DMS79 (cell line): ENCODE measurements around the gene MPHOSPH8.
"Not testable (repeated sequence)": the region's sequence is repeated elsewhere in the genome, so short reads cannot be mapped to it uniquely, and the experiment has no call there.

Source experiments
- DNase-seq: peaks from one replicate; lab custom pipeline; 2025; lab: John Stamatoyannopoulos, UW

The MPHOSPH8 gene

DNA sequence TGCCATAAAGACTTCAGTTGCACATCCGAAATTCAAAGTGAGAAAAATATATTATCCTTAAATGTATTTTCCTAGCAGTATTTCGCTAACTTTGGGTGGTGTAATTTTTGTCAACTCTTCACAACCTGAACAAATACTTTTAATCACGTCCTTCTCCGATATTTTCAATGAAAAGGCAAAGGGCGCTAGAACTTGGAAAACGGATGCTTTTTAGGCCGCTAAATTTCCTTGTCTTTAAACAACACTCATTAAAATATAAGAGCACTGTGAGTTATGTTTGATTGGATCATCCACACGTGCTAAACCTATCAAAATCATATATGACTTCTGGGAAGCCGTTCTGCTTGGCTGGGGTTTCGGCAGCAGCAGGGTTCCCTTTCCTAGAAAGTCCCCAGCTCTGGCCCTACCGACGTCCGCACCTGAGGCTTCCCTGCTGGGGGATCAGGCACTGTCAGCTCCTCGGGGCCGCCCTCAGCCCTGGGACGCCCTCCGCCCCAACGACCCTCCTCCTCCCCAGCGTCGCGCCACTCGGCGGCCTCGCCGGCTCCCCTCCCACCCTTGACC lies 462 bp upstream of the MPHOSPH8 start:
- no peak for DNase-seq

DNA sequence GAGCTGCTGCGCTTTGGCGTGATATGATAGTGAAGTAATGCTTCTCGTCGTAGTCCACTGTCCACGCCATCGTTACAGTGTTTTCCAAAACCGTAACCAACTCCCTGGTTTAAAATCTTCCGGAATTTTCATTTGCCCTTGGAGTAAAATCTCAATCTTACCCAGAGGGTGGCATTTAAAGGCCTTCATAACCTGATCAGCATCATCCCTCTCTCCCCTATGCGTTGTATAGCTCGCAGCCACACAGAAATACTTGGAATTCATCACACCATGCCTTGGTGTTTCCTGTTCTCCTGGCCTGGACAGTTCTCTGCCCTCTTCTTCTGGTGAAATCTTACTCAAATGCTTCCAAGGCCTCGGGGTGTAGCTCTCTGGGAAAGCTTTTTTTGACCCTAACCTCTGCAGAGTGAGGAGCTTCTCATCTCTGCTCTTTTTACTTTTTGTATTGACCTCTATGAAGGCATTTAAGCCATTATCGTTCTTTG lies 839 bp downstream of the MPHOSPH8 start:
- DNase-seq = no peak

DNA sequence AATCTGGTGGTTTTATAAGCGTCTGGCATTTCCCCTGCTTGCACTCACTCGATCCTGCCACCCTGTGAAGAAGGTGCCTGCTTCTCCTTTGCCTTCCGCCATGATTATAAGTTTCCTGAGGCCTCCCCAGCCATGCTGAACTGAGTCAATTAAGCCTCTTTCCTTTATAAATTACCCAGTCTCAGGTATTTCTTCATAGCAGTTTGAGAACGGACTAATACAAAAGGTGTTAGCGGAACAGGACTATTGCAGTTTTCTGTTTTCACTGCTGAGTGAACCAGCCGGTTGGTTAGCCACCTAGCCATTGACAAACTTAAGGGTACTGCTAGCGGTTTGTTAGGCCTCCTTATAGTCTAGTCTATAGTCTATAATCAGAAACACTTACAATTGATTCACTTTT lies 2.5 kb downstream of the MPHOSPH8 start:
- not testable (repeated sequence) for DNase-seq

DNA sequence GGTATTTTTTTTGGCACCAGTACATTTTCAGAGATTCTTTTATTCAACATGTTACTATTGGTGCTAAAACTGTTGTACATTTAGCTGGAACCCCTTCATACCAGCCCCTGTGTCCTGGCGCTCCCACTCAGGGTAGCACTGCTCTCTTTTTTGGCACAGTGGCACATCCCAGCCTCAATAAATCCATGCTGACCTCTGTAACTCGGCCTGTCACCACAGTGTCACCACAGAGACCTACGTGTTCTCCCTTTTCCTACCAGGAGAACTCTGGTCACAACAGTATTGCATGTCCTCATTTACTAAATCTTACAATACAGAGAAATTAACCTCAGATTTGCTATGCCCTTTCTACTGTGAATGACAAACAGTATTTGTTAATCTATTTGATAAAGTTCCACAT lies 10.2 kb downstream of the MPHOSPH8 start:
- DNase-seq = no peak

DNA sequence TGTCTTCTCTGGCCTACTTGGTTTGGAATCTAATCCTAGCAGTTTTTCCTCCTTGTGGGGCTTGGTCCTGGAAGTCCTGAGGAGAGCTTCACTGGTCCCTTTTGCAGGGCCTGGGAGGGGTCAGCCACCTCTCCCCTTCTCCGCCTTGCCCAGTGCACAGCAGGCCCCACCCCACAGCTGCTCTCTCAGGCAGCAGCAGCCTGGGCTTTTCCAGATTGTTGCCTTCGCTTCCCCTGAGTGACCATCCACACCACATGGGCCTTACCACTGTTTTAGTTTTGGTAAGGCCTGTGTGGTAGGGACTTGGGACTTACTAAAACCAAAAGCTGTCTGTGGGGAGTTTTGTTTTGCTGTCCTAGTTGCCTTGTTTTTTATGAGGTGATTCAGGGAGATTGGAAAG lies 11.5 kb downstream of the MPHOSPH8 start:
- DNase-seq = no peak

DNA sequence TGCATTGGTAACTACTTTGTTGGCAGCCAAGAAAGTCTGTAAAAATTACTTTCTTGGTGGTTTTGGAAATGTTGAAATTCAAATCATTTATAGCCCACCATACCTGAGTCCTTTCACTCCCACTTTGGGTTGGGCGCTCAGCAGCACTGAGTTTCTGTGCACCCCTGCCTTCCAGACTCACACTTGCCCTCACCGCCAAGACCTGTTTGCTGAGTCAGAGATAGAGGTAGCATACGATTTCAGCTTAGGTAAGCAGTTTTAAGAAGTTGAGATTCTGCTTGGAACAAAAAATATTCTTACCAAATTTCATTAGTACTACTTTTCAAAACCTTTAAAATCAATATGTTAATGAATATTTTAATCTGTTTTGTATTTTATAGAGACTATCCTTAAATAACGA lies 12.6 kb downstream of the MPHOSPH8 start:
- no peak for DNase-seq

DNA sequence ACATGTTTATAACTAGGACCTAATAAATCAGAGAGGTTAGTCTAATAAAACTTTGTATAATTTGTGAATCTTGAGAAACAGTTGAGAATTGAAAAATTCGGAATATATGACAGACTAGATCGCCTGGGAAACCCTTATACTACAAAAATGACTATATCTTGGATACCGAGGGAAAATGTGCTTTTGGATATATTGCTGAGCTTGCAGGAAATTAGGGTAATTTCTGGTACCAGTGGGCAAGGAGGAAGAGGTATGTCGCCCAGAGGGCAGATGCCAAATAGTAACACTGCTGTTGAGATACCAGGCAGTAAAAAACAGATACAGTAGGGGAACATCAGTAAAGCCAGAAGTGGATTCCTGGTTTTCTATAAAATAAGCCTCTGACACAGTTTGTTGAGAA lies 17.3 kb downstream of the MPHOSPH8 start:
- DNase-seq = no peak

DNA sequence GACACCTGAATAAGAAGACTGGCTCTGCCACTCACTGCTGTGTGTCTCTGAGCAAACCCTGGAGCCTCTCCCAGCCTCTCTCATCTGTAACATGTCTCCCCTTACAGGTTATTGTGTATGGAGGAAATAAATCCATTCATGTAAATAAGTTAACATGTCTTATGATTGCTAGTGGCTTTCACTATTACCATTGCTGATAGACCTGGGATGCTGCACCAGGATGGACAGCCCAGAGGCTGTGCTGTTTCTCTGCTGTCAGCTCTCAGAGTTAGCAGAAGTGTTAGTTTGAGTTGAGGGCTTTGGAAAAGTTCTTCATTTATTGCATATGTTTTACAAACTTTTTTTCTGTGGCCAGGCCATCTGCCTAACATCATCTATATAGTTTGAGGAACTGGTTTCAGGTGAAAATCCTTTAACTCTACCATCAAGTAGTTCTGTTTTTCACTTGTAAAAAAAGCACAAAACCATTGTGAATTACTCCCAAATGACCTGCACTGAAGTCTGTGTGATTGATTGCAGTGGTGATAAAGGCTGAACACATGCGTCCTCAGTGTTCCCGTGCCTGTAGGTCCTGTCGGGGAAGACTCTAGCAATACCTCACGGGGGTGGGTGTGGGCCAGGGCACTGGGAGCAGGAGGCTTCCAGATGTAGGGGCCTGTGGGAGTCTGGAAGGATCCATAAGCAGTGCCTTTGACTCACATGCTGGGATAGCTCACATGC lies 24.6 kb downstream of the MPHOSPH8 start:
- DNase-seq = no peak

DNA sequence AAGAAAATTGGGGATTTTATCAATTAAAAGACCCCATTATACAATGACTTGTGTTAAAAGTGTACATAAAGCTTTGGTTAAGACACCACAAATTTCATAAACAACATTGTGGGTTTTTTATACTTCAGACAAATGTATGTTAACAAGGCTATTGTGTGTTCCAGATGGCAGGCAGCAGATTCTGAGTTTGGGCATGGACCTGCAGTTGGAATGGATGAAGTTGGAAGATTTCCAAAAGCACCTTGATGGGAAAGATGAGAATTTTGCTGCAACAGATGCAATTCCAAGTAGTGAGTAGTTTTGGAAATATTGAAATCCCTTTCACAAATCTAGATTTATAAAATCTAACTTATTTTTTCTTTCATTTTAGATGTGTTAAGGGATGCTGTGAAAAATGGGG lies 25.4 kb downstream of the MPHOSPH8 start:
- DNase-seq = no peak

DNA sequence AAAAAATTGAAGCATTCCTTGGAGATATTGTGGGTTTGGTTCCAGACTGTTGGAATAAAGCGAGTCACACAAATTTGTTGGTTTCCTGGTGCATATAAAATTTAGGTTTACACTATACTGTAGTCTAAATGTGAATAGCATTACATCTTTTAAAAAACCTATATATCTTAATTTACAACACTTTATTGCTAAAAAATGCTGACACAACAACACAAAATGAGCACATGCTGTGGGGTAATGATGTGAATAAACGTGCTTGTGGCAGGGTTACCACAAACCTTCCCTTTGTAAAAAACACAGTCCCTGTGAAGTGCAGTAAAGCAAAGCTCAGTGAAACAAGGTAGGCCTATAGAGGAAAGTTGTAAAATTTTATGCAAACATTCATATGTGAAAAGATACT lies 27.7 kb downstream of the MPHOSPH8 start:
- no peak for DNase-seq

DNA sequence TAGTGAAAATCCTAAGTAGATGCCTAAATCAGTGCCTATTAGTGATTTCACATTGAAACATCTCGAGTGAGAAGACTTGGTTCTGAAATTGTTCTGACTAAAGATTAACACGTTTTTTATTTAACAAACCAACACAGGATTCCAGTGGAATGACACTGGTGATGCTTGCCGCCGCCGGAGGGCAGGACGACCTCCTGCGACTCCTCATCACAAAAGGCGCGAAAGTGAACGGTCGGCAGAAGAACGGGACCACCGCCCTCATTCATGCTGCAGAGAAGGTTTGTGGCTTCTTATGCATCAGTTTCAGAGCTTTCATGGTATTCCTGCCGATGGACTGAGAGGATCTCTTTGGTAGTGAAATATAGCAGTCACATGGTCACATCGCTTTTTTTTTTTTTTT lies 28.1 kb downstream of the MPHOSPH8 start:
- no peak for DNase-seq

DNA sequence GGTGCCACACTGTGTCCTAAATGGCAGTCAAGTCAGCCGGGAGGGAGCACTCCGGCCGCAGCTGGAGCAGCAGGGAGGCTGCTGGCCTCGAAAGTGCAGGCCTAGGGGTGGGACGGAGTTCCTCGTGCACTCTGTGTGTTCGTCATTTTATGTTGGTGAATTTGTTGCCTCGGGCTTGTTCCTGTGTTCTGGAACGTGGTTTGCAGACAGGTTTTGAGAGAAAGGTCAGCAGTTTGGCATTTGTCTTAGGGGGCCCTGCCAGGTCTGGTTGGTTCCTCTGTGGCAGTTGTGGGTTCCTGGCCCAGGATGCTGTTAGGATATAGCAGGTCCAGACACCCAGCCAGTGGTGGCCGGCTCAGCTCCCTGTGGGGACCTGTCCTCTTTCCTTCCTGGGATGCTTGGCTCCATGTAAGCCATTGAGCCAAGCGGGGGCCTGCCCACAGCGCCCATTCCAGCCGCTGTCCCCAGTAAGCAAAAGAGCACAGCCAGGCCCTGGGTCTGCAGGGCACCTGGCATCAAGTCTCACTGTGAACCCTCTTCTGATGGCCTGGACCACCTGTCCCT lies 30.0 kb downstream of the MPHOSPH8 start:
- DNase-seq = no peak

DNA sequence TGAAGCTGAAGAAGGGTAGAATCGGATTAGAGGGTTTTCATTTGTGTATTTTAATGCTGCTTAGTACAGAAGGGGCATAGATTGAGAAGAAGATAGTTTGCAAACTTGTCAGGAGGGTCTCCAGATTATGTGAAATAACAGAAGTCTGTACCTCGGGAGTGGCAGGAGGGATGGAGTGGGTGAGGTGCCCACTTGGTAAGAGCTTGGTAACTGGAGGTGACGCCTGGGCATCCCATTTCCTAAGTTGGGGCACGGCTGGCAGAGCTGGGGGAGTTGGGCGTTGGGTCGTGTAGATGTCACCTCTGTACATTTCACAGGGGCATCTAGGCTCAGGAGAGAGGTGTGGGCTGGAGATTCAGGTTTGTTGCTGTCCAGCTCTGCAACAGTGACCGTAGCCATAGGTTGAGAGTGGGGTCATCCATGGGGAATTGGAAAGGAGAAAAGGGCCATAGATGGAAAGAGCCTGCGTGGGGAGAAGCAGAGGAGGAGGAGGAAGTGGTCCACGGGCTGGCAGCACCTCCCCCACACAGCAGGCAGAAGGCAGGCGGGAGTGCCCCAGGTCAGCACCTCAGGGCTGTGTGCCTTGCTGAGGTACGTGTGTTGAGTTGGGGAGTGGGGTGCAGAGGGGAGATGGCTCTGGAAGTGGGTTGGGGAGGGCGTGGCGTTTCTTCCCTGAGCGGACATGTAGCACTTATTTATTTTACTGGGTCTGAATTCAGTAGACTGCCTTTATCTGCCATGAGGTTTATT lies 31.2 kb downstream of the MPHOSPH8 start:
- DNase-seq = no peak

DNA sequence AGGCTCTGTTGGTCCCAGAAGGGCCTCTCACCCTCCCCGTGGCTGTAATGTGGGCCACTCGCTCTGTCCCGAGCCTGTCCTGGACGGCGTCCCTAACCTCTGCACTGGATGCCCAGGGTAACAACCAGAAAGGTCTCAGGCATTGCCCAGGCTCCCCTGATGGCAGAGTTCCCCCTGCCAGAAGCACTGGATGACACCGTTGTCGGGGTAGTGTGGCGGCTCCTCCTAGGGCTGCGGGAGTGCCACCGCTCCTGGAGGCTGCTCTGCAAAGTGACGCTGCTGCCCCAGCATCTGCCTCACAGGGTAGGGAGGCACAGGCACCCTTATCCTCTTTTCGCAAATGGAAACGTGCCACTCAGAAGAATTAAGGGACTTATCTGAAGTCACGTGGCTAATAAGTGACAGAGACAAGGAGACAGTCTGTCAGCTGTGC lies 32.0 kb downstream of the MPHOSPH8 start:
- no peak for DNase-seq

DNA sequence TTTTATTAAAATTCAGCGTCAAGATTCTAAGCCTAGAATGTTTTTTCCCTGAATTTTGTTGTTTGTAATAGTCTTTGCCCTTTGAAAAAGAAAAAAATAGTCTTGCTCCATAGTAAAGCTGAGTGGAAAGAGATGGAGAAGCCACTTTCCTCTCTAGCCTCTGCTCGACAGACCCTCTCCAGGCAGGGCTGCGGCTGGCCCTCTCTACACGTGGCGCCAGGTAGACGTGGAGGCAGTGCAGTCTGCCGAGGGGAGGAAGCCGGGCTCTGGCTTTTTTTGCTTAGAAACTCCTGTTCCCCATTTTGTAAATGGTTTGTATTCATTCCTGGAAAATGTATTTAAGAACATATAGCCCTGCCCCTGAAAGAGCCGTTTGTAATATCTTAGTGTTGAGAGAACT lies 35.3 kb downstream of the MPHOSPH8 start:
- DNase-seq = no peak

DNA sequence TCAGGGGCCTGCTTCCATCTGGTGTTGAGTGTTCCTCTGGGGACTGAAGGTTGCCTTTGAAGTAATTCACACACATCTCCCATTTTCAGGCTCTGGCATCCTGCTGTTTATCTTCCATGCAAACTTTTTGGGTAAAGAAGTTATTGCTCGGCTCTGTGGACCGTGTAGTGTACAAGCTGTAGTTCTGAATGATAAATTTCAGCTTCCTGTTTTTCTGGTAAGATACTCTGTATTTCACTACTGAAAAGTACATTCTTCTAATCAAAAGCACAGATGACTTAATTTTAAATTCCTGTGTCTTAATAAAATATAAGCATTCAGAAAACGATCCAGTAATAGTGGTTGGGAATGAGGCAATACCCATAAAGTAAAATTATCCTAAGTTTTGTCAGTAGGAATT lies 36.7 kb downstream of the MPHOSPH8 start:
- no peak for DNase-seq

DNA sequence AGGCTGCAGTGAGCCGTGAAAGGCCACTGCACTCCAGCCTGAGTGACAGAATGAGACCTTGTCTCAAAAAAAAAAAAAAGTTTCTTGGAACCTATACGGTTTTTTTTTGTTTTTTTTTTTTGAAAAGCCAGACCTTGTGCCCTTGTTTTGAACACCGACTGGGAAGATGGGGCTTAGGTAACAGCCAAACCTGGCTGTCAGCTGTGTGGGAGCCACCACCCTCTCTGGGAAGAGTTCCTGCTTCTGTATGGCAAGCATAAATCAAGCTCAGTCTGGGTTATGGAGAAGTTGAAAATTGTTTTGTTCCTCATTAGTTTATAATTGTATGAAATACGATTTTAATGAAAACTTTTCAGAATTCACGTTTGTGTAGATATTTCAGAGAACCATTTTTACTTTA lies 39.5 kb downstream of the MPHOSPH8 start:
- no peak for DNase-seq

DNA sequence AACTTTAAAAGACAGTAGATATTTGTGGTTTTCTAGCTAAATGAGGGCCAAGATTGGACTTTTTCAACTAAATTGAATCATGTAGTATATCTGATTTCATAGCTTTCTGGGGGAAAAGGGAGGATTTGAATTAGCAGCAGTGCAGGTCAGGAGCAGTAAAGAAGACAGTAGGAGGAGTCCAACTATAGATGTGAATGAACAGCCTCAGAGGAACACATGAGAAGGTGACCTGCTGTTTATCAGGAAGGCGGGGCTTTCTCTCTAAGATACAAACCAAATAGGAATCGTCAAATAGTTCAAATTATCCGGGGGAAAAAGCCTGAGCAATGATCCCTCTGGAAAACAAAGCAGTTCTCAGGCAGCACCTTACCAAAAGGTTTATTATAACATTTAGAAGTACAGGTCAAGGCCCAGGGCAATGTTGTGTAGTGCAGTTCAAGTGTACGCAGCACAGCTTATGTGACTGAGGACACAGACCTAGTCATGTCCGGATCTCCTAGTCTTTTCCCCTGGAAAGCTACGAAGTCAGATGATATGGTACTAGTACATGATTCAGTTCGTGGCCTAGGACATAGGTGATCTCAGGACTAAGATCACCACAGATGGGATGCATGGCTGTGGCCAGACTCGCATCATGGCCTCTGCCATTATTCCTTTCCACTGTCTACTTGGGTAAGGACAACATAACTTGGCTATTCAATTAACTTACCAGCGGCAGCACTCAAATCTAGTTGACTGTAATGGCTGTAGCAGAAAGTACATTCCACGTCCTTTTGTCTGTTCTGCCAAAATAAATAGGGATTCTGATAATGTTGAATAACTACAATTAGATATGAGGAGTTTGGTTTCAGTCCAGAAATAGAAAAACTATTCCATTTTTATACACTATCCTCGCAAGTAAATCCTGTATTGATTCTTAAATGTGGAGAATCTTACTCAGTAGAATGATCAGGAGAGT lies 40.3 kb downstream of the MPHOSPH8 start:
- no peak for DNase-seq

DNA sequence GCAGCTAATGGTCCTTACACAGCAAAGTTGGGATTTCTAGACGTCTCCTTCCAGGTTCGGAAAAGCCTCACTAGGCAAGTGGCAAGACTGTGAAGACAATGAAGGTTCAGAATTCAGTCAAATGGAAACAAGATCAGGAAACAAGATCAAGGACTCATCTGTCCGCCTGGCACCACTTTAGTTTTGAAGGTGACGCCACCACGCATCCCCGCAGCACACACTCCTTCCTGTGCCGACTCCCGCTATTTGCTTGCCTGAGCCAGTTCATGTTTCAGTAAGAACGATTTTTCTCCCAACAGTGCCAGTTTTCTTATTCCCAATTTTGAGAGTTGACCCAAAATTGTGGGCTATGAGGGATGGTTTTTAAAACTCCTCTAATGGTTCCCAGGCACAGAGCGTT lies 41.4 kb downstream of the MPHOSPH8 start:
- no peak for DNase-seq

DNA sequence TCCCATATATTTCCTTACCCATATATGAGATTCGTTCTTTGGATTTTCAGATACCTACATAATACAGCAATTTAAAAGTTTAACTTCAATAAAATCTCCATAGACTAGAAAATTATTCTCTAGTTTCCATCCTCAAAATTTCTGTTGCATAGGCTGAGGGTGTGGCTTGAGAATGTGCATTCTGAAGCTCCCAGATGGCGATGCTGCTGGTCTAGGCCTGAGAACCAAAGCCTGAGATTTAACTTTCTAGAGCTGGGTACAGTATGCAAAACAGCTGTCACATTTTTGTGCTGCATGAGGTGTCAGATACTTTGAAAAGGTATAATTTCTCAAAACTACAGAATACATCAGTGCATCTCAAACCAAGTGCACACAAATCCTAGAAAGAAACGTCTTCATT lies 42.7 kb downstream of the MPHOSPH8 start:
- DNase-seq = no peak

DNA sequence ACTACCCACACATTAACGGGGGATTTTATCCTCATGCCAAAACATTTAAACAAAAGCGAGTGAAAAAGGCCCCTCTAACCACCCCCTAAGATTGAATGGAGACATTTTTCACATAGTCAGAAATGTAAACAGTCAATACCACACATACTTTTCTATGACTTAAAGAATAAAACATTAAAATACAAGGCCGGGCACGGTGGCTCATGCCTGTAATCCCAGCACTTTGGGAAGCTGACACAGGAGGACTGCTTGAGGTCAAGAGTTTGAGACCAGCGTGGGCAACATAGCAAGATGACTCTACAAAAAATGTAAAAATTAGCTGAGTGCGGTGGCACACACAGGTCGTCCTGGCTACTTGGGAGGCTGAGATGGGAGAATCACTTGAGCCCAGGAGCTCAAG lies 47.3 kb downstream of the MPHOSPH8 start:
- no peak for DNase-seq

DNA sequence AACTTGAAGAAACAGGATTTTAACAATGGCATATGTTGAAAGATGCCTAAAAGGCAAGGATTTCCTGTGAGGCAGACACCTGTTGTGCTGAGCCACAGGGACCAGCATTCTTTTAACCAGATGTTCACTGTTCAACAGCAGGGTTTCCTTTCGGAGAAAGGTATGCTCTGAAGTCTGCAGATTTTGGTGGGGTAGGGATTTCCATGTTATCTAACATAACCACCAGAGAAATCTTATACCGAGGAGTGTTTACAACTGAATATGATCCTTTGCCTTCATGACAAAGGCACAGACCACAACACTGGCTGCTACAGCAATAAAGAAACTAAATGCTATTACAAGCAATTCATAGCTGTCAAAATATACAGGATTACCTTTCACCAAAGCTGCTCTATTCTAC lies 48.1 kb downstream of the MPHOSPH8 start:
- no peak for DNase-seq
